ENCODE data around the gene IQSEC2.

GRCh38 chrX:53260836-53261235, 20.5 kb downstream of the IQSEC2 start:
- TF ChIP-seq MAX (IDR thresholded peaks at IDR 0.05; ENCODE audit: low read depth, low read length) (no peak), CTCF (IDR thresholded peaks at IDR 0.05; ENCODE audit: low read depth, low read length) (no peak)

Measured in NB4 (cell line).